Fibroblast of villous mesenchyme (primary cell): ENCODE measurements around the gene RAD52. TPM values are rescaled to one million over a fixed set of nuclear protein-coding genes. Genes with fewer than 3 reads are reported as not detected.

Experiments
- DNase-seq: peaks from one replicate; pipeline ENCODE4 v3.0.0-alpha.2; 2010; ENCODE audit warnings: low read depth
- H3K4me3 ChIP-seq: 2 replicates; pipeline ENCODE4 v1.5.1; 2011; ENCODE audit warnings: low read depth, mild to moderate bottlenecking, low read length
- CTCF ChIP-seq: IDR thresholded peaks from 2 replicates; pipeline ENCODE4 v1.5.1; 2012; ENCODE audit warnings: low read depth, mild to moderate bottlenecking, low read length; ENCODE audit not compliant: insufficient read depth
- total RNA-seq: library from RNA; depleted of rRNA; stranded (reverse); fragments of >200 nt; gene quantifications from 2 replicates; pipeline ENCODE4 v1.2.3, GENCODE V29; 2012

Gene RAD52
- total RNA-seq, 1 donor = 15.1 TPM

GRCh38 chr12:884746-885414 is 64.6 kb downstream of the RAD52 start:
- TF ChIP-seq CTCF = no peak
- no peak overlapping the region for H3K4me3 ChIP-seq
- no peak for DNase-seq

GRCh38 chr12:880656-881055 is 68.8 kb downstream of the RAD52 start:
- no peak for DNase-seq
- no peak for TF ChIP-seq CTCF
- H3K4me3 ChIP-seq = no peak overlapping the region

GRCh38 chr12:879641-880040 is 69.9 kb downstream of the RAD52 start:
- DNase-seq = no peak
- H3K4me3 ChIP-seq = no peak overlapping the region
- no peak for TF ChIP-seq CTCF

- no peak for TF ChIP-seq CTCF
- DNase-seq = no peak
- no peak overlapping the region for H3K4me3 ChIP-seq
Observed at GRCh38 chr12:873954-874353, 75.5 kb downstream of the RAD52 start.

GRCh38 chr12:870378-870777 is 79.1 kb downstream of the RAD52 start:
- TF ChIP-seq CTCF = no peak
- no peak for DNase-seq
- no peak overlapping the region for H3K4me3 ChIP-seq

GRCh38 chr12:868722-869121 is 80.8 kb downstream of the RAD52 start:
- peak; percentile 21 for TF ChIP-seq CTCF
- no peak for DNase-seq
- H3K4me3 ChIP-seq = no peak overlapping the region

- DNase-seq = no peak
- TF ChIP-seq CTCF = no peak
- no peak overlapping the region for H3K4me3 ChIP-seq
Observed at GRCh38 chr12:867905-868304, 81.6 kb downstream of the RAD52 start.
